Parathyroid adenoma (tissue), 2 donors: ENCODE measurements around the gene SPEM2.

Experiments
- H2AFZ ChIP-seq: fragments of 300-600 bp; sonication (generic); one replicate; pipeline ENCODE4 v1.7.0; 2017; ENCODE audit warnings: antibody characterized with exemption, mild to moderate bottlenecking
- H3K27ac ChIP-seq: fragments of 300-600 bp; sonication (generic); one replicate; pipeline ENCODE4 v1.7.0; 2017
- H3K27me3 ChIP-seq: fragments of 300-600 bp; sonication (generic); one replicate; pipeline ENCODE4 v1.7.0; 2017; ENCODE audit warnings: low read length; ENCODE audit not compliant: control insufficient read depth, insufficient read depth
- H3K36me3 ChIP-seq: fragments of 300-600 bp; sonication (generic); one replicate; pipeline ENCODE4 v1.7.0; 2017; ENCODE audit warnings: low read length; ENCODE audit not compliant: control insufficient read depth, insufficient read depth
- H3K4me1 ChIP-seq: fragments of 300-600 bp; sonication (generic); one replicate; pipeline ENCODE4 v1.7.0; 2017; ENCODE audit warnings: control low read depth
- H3K4me2 ChIP-seq: fragments of 300-600 bp; sonication (generic); one replicate; pipeline ENCODE4 v1.7.0; 2017; ENCODE audit warnings: low read length
- H3K4me3 ChIP-seq: fragments of 300-600 bp; sonication (generic); one replicate; pipeline ENCODE4 v1.7.0; 2017; ENCODE audit warnings: low read depth, low read length
- H3K79me2 ChIP-seq: fragments of 300-600 bp; sonication (generic); one replicate; pipeline ENCODE4 v1.7.0; 2017; ENCODE audit warnings: control low read depth
- H3K9ac ChIP-seq: fragments of 300-600 bp; sonication (generic); one replicate; pipeline ENCODE4 v1.7.0; 2017; ENCODE audit warnings: mild to moderate bottlenecking
- H3K9me3 ChIP-seq: fragments of 300-600 bp; sonication (generic); one replicate; pipeline ENCODE4 v1.7.0; 2017; ENCODE audit warnings: low read length; ENCODE audit not compliant: control insufficient read depth
- CTCF ChIP-seq: fragments of 300-600 bp; sonication (generic); IDR thresholded peaks from one replicate; pipeline ENCODE4 v1.7.0; 2017; ENCODE audit warnings: antibody characterized with exemption, mild to moderate bottlenecking
- donor health status: primary hyperparathyroidism.

Gene SPEM2

DNA sequence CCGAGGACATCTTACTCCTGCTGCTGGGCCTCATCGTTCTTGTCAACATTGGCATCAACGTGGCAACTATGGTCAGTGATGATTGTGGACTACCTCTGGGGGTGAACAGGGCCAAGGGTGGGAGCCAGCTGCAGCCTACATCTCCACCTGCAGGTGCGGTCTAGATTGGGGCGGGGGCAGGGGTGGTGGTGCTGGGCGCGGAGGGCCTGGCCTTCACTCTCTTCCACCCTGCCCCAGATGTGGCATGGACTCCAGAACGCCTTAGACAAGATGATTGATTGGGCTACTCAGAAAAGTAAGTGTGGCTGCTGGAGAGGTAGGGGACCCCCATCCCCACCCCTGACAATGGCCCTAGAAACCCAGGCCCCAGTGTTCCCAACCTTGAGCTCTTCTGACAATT lies 340 bp downstream of the SPEM2 start:
- H3K27me3 ChIP-seq, result no peaks in the 10 kb centered on the region
- no peaks in the 10 kb centered on the region for H3K79me2 ChIP-seq

GRCh38 chr17:7426203-7426863 lies 917 bp downstream of the SPEM2 start:
- H3K27me3 ChIP-seq, result no peaks in the 10 kb centered on the region
- no peaks in the 10 kb centered on the region for H3K4me1 ChIP-seq
- no peak overlapping the region for H2AFZ ChIP-seq
- no peak overlapping the region for H3K9ac ChIP-seq
- no peaks in the 10 kb centered on the region for H3K36me3 ChIP-seq
- no peak for TF ChIP-seq CTCF
- no peak overlapping the region for H3K4me2 ChIP-seq
- H3K4me3 ChIP-seq, result no peak overlapping the region
- H3K79me2 ChIP-seq, result no peaks in the 10 kb centered on the region
- H3K27ac ChIP-seq, result no peak overlapping the region
- H3K9me3 ChIP-seq, result no peaks in the 10 kb centered on the region

More for the DNA sequence above, 340 bp downstream of the SPEM2 start:
- Histone ChIP-seq H3K27ac (no peak overlapping the region), H3K4me1 (no peaks in the 10 kb centered on the region), H3K9me3 (no peaks in the 10 kb centered on the region), H3K36me3 (no peaks in the 10 kb centered on the region), H3K4me3 (no peak overlapping the region), H2AFZ (no peak overlapping the region), H3K4me2 (no peak overlapping the region), H3K9ac (no peak overlapping the region)
- no peak for TF ChIP-seq CTCF

DNA sequence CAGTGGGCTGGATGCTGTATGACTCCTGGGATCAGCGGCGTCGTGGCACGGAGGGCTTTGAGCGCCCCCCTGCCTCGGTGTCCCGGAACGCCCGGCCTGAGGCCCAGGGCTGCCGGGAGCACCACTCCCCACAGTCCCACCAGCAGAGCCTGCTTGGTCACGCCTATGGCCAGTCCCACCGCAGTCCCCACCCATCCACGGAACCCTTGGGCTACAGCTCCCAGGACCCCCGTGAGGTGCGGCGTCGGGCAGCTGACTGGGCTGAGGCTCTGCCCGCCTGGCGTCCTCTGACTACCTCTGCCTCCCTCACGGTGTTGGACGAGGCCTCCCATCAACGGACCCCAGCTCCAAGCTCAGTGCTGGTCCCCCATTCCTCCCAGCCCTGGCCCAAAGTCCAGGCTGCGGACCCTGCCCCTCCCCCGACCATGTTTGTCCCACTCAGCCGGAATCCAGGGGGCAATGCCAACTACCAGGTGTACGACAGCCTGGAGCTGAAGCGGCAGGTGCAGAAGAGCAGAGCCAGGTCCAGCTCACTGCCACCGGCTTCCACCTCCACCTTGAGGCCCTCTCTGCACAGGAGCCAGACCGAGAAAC lies 1.6 kb downstream of the SPEM2 start:
- no peaks in the 10 kb centered on the region for H3K27me3 ChIP-seq
- no peak overlapping the region for H3K4me2 ChIP-seq
- TF ChIP-seq CTCF, result no peak
- no peaks in the 10 kb centered on the region for H3K9me3 ChIP-seq
- no peaks in the 10 kb centered on the region for H3K79me2 ChIP-seq
- no peak overlapping the region for H3K4me3 ChIP-seq
- H2AFZ ChIP-seq, result no peak overlapping the region
- H3K36me3 ChIP-seq, result no peaks in the 10 kb centered on the region
- no peaks in the 10 kb centered on the region for H3K4me1 ChIP-seq
- H3K9ac ChIP-seq, result no peak overlapping the region
- H3K27ac ChIP-seq, result no peak overlapping the region

- no peak overlapping the region for H3K27ac ChIP-seq
- no peaks in the 10 kb centered on the region for H3K9me3 ChIP-seq
- no peak overlapping the region for H3K4me3 ChIP-seq
- H2AFZ ChIP-seq, result no peak overlapping the region
- no peaks in the 10 kb centered on the region for H3K4me1 ChIP-seq
- H3K27me3 ChIP-seq, result no peaks in the 10 kb centered on the region
- TF ChIP-seq CTCF, result no peak
- no peak overlapping the region for H3K9ac ChIP-seq
- H3K4me2 ChIP-seq, result no peak overlapping the region
- H3K79me2 ChIP-seq, result no peaks in the 10 kb centered on the region
- no peaks in the 10 kb centered on the region for H3K36me3 ChIP-seq
Measured at GRCh38 chr17:7427549-7427948, 2.1 kb downstream of the SPEM2 start.

GRCh38 chr17:7428557-7428956 lies 3.1 kb downstream of the SPEM2 start, which contains the start of gene SPEM3:
SPEM3 (plus strand) TSS chr17:7428857; CDS start chr17:7428903, 46 bp downstream.
- Histone ChIP-seq H3K4me1 (no peaks in the 10 kb centered on the region), H3K36me3 (no peaks in the 10 kb centered on the region), H3K27ac (no peak within 1 kb of the TSS), H3K4me2 (no peak within 1 kb of the TSS), H2AFZ (no peak within 1 kb of the TSS), H3K9ac (no peak within 1 kb of the TSS), H3K79me2 (no peaks in the 10 kb centered on the region), H3K4me3 (no peak within 1 kb of the TSS), H3K9me3 (no peaks in the 10 kb centered on the region), H3K27me3 (no peaks in the 10 kb centered on the region)
- TF ChIP-seq CTCF, result no peak
